Measurements from ENCODE around the gene CAMK2A.

CAMK2A gene

GRCh38 chr5:150208187-150209098 lies 81.1 kb downstream of the CAMK2A start:
- no peak for DNase-seq

GRCh38 chr5:150206779-150207115 lies 82.8 kb downstream of the CAMK2A start:
- DNase-seq, result no peak

DNA sequence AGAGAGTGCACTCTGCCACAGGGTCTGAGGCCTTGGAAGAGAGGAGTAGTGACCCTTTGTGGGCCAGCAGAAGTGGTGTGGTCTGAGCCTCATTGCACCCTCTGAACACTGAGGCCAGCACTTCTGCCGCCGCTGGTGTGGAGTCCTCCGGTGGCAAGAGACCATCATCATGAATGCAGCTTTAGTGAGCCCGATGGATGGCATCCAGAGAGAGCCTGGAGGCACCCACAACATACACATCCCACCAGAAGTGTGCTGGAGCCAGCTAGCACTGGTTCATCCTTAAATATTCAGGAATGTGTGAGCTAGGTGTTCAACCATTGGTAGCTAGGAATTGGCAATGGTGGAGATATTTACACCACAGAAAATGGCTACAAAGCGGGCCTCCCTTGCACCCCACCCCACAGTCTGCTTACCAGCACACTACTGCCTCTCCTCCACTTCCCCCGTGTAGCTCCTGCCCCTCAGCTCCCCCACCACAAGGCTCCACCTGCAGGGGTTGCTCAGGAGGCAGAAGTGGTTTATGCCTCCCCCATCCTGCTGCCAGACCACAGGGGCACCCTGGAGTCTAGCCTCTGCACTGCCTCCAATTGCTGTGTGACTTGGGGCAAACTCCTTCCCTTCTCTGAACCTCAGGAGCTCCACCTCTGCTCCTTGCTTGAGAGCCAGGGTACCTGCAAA lies 83.3 kb downstream of the CAMK2A start:
- DNase-seq, result no peak

DNA sequence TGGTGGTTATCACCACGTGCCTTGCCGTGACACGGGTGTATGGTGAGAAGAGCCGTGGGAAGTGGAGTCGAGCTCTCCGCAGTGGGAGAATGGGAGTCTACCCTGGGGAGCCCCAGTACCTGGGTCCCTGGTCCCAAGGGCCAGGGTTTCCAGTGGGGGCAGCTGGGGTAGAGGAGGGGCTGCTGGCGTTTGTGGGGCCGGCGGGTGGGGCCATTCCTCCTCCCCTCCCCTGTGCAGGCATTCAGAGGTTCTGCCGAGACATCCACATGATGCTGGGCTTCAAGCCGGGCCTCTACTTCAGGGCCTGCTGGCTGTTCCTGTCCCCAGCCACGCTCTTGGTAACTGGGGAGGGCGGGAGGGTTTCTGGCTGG lies 85.0 kb downstream of the CAMK2A start:
- no peak for DNase-seq

GRCh38 chr5:150203832-150204589 lies 85.6 kb downstream of the CAMK2A start:
- no peak for DNase-seq

GRCh38 chr5:150202501-150202900 lies 87.1 kb downstream of the CAMK2A start:
- no peak for DNase-seq

DNA sequence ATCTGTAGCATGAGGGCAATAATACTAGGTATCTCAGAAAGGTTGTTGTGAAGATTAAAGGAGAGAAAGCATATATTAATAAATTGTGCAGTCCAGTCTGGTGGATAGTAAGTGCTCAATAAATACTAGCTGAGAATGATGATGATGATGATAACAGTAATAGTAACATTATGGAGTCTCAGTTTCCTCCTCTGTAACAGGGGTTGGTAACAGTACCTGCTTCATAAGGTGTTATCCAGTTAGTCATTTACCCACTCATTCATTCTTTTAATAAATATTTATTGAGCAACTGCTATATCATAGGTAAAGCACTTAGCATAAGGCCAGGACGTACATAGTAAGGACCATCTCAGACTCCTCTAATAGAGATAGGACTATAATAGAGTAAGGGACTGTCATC lies 92.1 kb downstream of the CAMK2A start:
- DNase-seq, result no peak

- no peak for DNase-seq
Measured at GRCh38 chr5:150196986-150197385, 92.6 kb downstream of the CAMK2A start.

DNA sequence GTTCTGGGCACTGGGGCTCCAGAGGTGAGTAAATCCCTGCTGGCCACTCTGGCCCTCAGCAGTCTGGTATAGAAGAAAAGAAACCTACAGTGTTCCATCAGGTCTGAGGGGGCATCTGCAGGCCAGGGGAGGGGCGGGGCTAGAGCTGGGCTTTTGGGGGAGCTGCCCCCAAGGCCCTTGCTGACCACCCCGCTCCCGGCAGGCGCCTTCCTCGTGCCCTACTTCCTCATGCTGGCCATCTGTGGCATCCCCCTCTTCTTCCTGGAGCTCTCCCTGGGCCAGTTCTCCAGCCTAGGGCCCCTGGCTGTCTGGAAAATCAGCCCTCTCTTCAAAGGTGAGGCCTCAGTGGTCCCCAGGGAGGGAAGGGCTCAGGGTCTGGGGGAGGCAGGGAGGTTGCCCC lies 93.1 kb downstream of the CAMK2A start:
- no peak for DNase-seq

GRCh38 chr5:150195736-150196485 lies 93.7 kb downstream of the CAMK2A start:
- no peak for DNase-seq

- no peak for DNase-seq
Measured at GRCh38 chr5:150192462-150192861, 97.1 kb downstream of the CAMK2A start.

- DNase-seq, result no peak
Measured at GRCh38 chr5:150190987-150191386, 98.6 kb downstream of the CAMK2A start.

DNA sequence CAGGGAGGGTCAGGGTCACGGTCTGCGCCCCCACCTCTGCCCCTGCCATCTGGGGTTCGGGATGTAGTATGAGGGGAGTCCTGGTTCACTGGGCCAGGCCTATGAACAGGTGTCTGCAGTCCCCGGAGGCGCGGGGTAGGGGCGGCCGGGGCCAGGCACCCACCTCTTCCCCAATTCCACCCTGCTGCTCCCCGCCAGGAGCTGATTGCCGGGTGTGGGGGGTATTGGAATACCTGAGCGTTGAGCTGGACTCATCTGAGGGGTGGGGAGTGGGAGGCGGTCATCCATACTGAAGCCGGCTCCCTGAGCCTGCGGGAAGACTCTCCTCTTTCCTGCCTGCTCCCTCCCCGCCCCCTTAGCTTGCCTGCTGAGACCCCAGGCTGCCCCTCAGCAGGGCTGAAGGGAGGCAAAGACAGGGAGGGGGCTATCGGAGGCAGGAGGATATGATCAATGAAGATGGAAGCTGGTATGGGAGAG lies 99.0 kb downstream of the CAMK2A start:
- DNase-seq, result no peak

GRCh38 chr5:150189728-150190502 lies 99.7 kb downstream of the CAMK2A start, which contains the start of gene SLC6A7:
TSS of gene SLC6A7 (plus strand) at chr5:150190062. CDS start at chr5:150190328, 266 bp downstream.
- no peak for DNase-seq

DNA sequence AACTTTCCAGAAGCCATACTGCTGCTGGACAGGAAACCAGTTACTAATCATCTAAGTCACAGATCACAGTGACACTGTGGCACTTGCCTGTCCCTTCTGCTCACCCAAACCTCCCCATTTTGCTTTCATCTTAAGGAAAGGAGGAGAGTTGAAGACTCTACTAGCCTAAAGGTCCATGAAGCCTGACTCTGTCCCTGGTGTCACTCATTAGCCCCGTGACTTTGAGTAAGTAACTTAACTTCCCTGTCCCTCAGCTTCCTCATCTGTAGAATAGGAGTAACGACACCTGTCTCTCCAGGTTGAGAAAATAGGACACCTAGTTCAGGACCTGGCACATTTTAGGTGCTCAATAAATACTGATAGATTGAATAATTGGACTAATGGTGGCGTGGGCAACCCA lies 100.2 kb downstream of the CAMK2A start:
- DNase-seq, result no peak

DNA sequence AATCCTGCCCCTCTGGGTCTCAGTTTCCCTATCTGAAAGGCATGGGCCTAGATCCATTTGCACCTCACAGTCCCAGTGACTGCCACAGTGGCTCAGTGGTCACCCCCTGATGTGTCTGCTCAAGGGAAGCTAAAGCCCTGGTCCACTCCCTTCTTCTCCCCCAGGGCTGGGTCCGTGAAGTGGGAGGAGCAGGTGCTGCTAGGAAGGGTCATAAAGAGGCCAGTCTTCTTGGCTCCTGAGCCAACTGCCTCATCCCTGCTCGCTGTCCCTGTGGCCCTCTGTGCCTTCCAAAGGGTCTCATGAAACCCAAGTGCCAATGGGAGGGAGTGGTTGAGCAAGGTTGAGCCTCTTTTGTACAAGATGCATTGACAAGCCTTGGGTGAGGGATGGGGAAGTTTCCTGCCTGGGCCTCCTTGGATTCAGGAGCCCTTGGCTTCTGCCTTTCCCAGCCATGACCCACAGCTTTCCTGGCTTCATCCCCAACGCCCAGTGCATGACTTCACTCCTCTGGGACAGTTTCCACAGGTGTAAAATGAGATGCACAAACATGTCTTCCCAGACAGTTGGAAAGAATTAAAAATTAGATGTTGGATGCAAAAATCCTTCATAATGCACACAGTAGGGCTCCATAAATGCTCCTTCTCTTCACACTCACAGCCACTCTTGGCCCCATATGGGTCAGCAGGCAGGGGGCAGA lies 101.3 kb downstream of the CAMK2A start:
- no peak for DNase-seq

GRCh38 chr5:150186897-150187296 lies 102.7 kb downstream of the CAMK2A start:
- no peak for DNase-seq

DNA sequence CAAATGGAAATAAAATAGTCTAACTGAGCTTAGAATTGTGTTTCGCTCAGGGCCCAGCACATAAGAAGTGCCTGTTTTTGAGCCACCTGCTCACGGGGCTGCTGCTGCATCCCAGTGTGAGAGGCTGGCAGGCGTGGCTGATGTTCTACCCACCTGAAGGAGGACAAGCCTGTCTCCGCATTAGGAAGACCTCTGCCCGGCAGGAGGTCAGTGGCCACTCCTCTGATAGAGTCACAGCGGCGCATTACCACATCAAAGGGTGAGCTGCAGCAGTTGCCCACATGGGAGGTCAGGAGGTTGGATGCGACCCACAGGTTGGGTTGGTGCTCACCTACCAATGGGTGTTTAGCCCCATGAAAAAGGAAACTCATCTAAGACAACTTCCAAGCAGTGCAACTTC lies 103.4 kb downstream of the CAMK2A start:
- no peak for DNase-seq

DNA sequence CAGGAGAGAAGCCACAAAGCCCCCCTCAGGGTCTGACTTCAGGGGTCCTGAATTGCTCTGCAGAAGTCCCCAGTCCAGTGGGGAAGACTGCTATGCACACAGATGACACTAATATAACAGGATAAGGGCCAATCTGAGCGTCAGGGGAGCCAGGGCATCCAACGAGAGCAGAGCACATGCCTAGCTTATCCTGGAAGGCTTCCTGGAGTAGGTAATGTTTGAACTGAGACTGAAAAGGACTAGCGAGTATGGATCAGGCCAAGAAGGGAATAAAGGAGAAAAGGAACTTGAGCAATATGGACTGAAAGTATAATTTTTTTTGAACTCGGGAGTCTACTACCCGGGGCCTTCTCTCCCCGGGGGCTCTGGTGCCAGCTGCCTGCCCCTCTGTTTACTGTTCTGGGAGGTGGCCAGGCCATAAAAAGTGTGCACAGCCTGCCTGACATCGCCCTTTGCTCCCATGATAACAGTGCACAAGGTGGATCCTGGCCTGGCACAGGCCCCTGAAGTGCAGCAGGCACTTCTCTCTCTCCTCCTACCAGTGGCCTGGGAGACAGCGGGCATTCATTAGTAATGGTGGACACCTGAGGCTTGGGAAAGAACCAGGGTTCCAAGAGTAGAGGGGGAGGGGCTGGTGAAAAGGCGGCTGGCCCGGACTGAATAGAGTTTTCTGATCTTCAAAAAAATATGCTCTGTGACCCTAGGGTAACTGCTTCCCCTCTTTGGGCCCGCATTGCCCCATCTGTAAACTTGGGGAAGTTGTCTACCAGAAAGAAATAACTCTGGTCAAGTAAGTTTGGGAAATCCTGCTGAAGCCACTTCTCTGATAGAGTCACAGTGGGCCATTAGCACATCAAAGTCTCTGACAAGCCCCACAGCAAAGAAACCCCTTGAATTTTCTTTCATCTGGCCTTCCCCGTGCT lies 104.3 kb downstream of the CAMK2A start:
- DNase-seq, result no peak

DNA sequence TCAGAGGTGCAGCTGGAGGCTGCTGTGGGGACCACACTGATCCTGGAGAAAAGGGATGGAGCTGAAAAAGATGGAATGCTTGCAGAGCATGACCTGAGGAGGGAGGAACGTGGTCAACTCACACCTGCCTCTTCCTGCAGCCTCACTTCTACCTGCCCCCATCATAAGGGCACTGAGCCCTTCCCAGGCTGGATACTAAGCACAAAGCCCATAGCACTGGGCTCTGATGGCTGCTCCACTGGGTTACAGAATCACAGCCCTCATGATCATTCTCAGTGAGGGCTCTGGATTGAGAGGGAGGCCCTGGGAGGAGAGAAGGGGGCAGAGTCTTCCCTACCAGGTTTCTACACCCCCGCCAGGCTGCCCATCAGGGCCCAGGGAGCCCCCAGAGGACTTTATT lies 105.6 kb downstream of the CAMK2A start:
- no peak for DNase-seq

Data from effector CD8-positive, alpha-beta T cell (primary cell).